NB4 (cell line): ENCODE measurements around the gene MYH10.

ENCODE experiments used
- DNase-seq: peaks from one replicate; pipeline ENCODE4 v3.0.0; 2010; ENCODE audit warnings: low read depth
- H3K4me3 ChIP-seq: one replicate; pipeline ENCODE4 v1.5.1; 2011; ENCODE audit warnings: mild to moderate bottlenecking, low read depth, low read length, moderate library complexity
- MYC ChIP-seq: IDR thresholded peaks from 2 replicates; pipeline ENCODE4 v1.6.1; 2011; ENCODE audit warnings: low read depth, low read length
- POLR2A ChIP-seq: IDR thresholded peaks from 2 replicates; pipeline ENCODE4 v1.6.1; 2011; ENCODE audit warnings: mild to moderate bottlenecking; ENCODE audit not compliant: insufficient read length; ENCODE audit errors: extremely low read depth
- TF ChIP-seq, protein P1 (sequence below): IDR thresholded peaks from 2 replicates; pipeline ENCODE4 v1.6.1; 2011; ENCODE audit warnings: low read depth, low read length
- TF ChIP-seq, protein P2 (sequence below): IDR thresholded peaks from one replicate; pipeline ENCODE4 v1.5.1; 2012; ENCODE audit warnings: low read depth, low read length

Gene MYH10

GRCh38 chr17:8459107-8459506 is 171.4 kb downstream of the MYH10 start:
- TF ChIP-seq POLR2A (no peak), MYC (no peak)
- TF ChIP-seq, protein P1, sequence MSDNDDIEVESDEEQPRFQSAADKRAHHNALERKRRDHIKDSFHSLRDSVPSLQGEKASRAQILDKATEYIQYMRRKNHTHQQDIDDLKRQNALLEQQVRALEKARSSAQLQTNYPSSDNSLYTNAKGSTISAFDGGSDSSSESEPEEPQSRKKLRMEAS: no peak
- TF ChIP-seq, protein P2, sequence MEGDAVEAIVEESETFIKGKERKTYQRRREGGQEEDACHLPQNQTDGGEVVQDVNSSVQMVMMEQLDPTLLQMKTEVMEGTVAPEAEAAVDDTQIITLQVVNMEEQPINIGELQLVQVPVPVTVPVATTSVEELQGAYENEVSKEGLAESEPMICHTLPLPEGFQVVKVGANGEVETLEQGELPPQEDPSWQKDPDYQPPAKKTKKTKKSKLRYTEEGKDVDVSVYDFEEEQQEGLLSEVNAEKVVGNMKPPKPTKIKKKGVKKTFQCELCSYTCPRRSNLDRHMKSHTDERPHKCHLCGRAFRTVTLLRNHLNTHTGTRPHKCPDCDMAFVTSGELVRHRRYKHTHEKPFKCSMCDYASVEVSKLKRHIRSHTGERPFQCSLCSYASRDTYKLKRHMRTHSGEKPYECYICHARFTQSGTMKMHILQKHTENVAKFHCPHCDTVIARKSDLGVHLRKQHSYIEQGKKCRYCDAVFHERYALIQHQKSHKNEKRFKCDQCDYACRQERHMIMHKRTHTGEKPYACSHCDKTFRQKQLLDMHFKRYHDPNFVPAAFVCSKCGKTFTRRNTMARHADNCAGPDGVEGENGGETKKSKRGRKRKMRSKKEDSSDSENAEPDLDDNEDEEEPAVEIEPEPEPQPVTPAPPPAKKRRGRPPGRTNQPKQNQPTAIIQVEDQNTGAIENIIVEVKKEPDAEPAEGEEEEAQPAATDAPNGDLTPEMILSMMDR: no peak
- H3K4me3 ChIP-seq: no peak overlapping the region
- no peak for DNase-seq

GRCh38 chr17:8458128-8458527 is 172.4 kb downstream of the MYH10 start:
- DNase-seq: no peak
- TF ChIP-seq, protein P1: no peak
- TF ChIP-seq MYC: no peak
- no peak for TF ChIP-seq POLR2A
- TF ChIP-seq, protein P2: no peak
- no peak overlapping the region for H3K4me3 ChIP-seq

- H3K4me3 ChIP-seq: no peak overlapping the region
- DNase-seq: no peak
- TF ChIP-seq, protein P2: no peak
Measured at GRCh38 chr17:8455665-8456209, 174.8 kb downstream of the MYH10 start.

DNA sequence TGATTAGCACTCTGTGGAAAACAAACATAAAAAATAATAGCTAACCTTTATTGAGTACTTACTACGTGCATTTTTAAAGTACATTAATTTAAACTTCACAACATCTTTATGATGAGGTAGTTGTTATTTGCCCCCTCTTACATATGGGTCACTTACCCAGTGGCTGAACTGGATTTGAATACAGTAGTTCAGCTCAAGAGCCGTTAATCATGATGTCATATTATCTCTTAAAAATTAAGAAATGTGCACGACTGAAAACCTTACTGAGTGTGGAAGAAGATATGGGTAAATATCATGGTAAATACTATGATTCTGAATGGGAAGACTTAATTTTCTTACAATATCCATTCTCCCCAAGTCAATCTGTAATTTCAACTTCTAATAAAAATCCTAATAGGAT is 177.2 kb downstream of the MYH10 start:
- no peak overlapping the region for H3K4me3 ChIP-seq
- TF ChIP-seq POLR2A (no peak), MYC (no peak)
- TF ChIP-seq, protein P2: no peak
- TF ChIP-seq, protein P1: no peak

GRCh38 chr17:8451933-8452614 is 178.5 kb downstream of the MYH10 start:
- no peak overlapping the region for H3K4me3 ChIP-seq
- TF ChIP-seq, protein P1: no peak
- no peak for TF ChIP-seq MYC
- no peak for TF ChIP-seq POLR2A
- TF ChIP-seq, protein P2: no peak
- DNase-seq: no peak

More for the DNA sequence above, 177.2 kb downstream of the MYH10 start:
- DNase-seq: no peak
